Measurements from ENCODE around the gene SLAMF6.
"Not testable (repeated sequence)": the region's sequence is repeated elsewhere in the genome, so short reads cannot be mapped to it uniquely, and the experiment has no call there.

Gene SLAMF6

DNA sequence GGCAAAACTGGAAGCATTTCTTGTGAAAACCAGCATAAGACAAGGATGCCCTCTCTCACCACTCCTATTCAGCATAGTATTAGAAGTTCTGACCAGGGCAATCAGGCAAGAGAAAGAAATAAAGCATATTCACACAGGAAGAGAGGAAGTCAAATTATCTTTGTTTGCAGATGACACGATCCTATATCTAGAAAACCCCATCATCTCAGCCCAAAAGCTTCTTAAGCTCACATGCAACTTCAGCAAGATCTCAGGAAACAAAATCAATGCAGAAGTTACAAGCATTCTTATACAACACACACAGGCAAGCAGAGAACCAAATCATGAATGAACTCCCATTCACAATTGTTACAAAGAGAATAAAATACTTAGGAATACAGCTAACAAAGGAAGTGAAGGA is 7.1 kb downstream of the SLAMF6 start:
- not testable (repeated sequence) for DNase-seq (ENCODE audit: low read depth in 2 of 2, low spot score in 1 of 2)

DNA sequence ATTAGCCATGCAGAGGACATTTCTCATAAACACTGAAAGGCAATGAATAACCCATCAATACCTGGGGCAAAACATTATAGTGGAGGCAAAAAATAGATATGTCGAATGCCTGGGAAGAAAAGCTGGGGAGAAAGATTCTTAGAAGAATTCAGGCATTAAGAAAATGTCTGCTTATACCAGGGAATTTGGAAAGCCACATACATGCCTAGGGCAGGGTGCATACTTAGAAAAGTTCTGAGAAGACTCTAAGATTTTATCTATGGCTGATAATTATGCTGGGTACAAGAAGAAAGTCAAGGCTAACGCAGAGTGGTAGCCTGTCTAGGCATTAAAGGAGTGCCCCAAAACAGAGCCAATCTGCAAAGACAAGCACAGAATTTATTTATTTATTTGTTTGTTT is 18.4 kb downstream of the SLAMF6 start:
- DNase-seq (ENCODE audit: low read depth in 2 of 2, low spot score in 1 of 2): no peak

- no peak for DNase-seq (ENCODE audit: low read depth in 2 of 2, low spot score in 1 of 2)
Observed at GRCh38 chr1:160503087-160503486, 20.0 kb downstream of the SLAMF6 start.

DNA sequence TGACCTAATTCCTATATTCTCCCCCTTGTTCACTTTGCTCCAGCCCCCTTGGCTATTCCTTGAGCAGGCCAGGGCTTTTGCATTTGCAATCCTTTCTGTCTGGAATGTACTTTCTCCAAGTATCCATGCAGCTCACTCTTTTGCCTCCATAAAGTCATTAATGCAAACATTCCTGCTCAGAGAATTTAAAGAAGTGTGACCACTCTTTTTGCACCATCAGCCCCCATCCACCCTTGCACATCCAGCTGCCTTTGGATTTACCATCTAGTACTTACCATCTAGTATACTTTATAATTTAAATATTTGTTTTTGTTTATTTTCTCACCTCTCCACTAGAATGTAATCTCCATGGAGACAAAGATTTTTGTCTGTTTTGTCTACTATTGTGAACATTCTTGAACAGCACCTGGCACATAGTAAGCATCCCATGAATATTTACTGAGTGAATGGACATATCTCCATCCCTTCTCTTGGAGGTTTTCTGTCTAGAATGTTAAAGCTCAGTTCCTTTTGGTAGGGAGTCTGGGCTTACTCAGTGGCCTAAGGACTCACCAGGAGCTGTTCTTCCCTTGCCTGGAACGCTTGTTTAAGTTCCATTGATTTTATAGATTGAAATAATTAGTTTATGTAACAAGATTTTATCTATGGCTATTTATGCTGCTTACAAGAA is 22.6 kb downstream of the SLAMF6 start:
- DNase-seq (ENCODE audit: low read depth in 2 of 2, low spot score in 1 of 2): no peak

- DNase-seq (ENCODE audit: low read depth in 2 of 2, low spot score in 1 of 2): no peak
Observed at GRCh38 chr1:160499631-160500030, 23.4 kb downstream of the SLAMF6 start.

- not testable (repeated sequence) for DNase-seq (ENCODE audit: low read depth in 2 of 2, low spot score in 1 of 2)
Observed at GRCh38 chr1:160498301-160499065, 24.6 kb downstream of the SLAMF6 start.

- no peak for DNase-seq (ENCODE audit: low read depth in 2 of 2, low spot score in 1 of 2)
Observed at GRCh38 chr1:160496334-160496733, 26.7 kb downstream of the SLAMF6 start.

- DNase-seq (ENCODE audit: low read depth in 2 of 2, low spot score in 1 of 2): no peak
Observed at GRCh38 chr1:160494620-160495019, 28.4 kb downstream of the SLAMF6 start.

- no peak for DNase-seq (ENCODE audit: low read depth in 2 of 2, low spot score in 1 of 2)
Observed at GRCh38 chr1:160492617-160493016, 30.4 kb downstream of the SLAMF6 start.

DNA sequence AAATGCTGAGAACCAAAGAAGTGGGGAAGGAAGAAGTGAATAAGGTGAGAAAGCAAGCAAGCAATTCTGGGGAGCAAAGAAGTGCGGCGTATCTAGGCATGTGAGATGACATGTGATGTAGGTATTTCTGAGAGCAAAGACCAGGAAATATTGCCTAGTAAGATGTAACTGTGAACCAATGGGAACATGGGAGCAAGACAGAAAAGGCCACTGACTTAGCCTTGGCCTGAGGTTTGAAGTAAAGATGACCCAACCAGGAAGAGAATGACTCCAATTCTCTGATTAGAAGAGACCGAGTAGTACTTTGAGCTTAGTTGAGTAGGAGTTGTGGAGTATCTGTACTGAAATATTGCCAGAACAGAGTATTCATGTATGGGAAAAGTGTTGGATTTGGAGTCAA is 31.1 kb downstream of the SLAMF6 start:
- DNase-seq (ENCODE audit: low read depth in 2 of 2, low spot score in 1 of 2): no peak

DNA sequence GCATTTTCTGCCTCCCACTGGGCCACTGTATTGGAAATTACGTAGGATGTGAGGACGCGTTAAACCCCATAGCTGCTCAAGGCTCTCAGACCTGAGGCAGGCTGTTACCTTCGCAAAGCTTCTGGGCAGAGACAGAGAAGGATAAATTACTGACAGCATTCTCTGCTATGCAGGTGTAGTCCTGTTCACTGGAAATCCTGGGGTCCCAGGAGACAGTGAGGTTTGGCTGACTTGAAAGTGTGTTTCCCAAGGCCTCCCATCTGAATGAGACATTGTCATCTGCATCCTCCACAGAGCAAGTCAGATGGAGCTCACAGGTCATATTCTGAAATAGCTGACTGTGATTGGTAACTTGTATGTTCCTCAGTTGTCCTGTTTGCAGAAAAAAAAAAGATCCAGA is 32.0 kb downstream of the SLAMF6 start:
- no peak for DNase-seq (ENCODE audit: low read depth in 2 of 2, low spot score in 1 of 2)

GRCh38 chr1:160489513-160490261 is 33.4 kb downstream of the SLAMF6 start:
- DNase-seq (ENCODE audit: low read depth in 2 of 2, low spot score in 1 of 2): no peak

DNA sequence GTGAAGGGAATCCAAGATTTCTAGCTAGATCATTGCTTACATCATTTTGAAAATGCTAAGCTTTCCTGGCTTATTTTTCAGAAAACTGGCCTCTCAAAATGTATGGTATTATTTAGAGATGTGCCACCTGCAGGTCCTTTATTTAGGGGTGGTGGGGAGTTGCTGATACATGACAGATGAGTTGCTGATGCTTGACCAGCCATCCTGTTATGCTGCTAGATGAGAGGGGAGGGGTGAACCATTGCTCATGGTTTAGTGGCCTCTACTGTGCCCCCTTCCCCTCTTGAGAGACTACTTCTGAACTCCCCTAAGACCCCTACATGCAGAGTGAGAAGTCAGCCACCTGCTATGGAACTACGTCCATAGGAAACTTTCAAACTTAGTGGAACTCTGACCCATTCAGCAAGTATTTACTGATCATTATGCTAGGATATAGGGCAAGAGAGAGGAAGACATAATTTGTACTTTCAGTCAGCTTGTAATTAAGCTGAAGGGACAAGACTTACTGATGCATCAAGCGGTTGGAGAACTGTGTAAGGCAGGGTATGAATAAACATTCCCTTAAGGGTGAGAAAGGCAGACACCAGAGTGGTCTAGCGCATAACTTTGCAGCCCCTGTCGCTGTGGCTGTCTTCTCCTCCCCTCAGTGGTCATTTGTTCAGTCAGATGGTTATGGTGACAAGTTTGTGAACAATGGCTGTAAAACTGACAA is 34.6 kb downstream of the SLAMF6 start:
- DNase-seq (ENCODE audit: low read depth in 2 of 2, low spot score in 1 of 2): no peak

- no peak for DNase-seq (ENCODE audit: low read depth in 2 of 2, low spot score in 1 of 2)
Observed at GRCh38 chr1:160486453-160486852, 36.6 kb downstream of the SLAMF6 start.

DNA sequence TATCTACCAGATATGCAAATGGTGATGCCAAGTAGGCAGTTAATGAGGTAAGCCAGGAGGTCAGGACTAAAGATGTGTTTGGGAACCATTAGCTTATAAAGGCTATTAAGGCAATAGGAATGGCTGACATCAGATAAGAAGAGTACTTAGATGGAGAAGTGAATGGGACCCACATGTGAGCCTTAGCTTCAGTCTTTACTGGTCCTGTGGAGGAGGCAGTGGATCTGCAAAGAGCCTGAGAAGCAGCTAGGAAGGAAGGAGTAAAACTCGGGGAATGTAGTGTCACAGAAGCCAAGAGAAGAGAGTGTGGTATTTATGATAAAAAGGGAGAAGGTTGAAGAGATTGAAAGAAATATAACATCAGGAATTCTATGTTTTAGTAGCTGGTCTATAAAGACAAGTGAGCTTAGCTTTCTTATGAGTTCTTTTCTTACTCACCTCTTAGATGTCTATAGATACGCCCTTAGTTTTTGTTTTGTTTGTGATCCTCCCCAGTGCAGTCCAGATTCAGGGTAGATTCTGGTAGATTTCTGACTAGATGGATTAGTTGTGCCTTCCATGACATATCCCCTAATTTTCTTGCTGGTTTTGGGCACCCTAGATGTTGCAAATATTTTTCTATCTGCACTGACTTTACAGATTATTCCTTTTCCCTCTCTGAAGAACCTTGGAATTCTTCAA is 39.4 kb downstream of the SLAMF6 start:
- no peak for DNase-seq (ENCODE audit: low read depth in 2 of 2, low spot score in 1 of 2)

- DNase-seq (ENCODE audit: low read depth in 2 of 2, low spot score in 1 of 2): no peak
Observed at GRCh38 chr1:160481979-160482596, 41.0 kb downstream of the SLAMF6 start.

GRCh38 chr1:160480781-160481180 is 42.3 kb downstream of the SLAMF6 start:
- DNase-seq (ENCODE audit: low read depth in 2 of 2, low spot score in 1 of 2): peak in 1 of 2 donors; percentile 16

GRCh38 chr1:160479091-160479490 is 44.0 kb downstream of the SLAMF6 start:
- DNase-seq (ENCODE audit: low read depth in 2 of 2, low spot score in 1 of 2): not testable (repeated sequence)

GRCh38 chr1:160474392-160475242 is 48.4 kb downstream of the SLAMF6 start:
- DNase-seq (ENCODE audit: low read depth in 2 of 2, low spot score in 1 of 2): no peak
